Measurements from ENCODE around the gene RTRAF.

Gene RTRAF

GRCh38 chr14:52051251-52051650 lies 61.9 kb downstream of the RTRAF start:
- no peak for DNase-seq (ENCODE audit: low read depth)

DNA sequence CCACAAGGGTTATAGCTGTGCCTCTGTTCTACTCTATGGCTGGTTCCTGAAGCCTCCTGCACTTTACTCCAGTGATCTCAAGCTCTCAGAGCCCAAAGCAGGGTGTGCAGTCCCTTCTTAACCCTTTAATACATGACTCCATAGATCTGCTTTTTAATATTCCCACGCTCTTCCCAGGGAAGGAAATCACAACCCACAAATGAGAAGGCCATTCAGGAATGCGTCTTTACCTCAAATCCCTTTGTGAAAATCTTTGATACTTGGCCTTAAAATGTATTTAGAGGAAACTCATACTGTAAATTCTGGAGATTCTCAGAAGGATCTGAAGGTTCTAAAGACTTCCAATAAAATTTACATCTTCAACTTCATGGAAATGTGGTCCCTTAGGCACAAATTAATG lies 62.5 kb downstream of the RTRAF start:
- no peak for DNase-seq (ENCODE audit: low read depth)

GRCh38 chr14:52052288-52052943 lies 63.1 kb downstream of the RTRAF start:
- DNase-seq (ENCODE audit: low read depth) = no peak

DNA sequence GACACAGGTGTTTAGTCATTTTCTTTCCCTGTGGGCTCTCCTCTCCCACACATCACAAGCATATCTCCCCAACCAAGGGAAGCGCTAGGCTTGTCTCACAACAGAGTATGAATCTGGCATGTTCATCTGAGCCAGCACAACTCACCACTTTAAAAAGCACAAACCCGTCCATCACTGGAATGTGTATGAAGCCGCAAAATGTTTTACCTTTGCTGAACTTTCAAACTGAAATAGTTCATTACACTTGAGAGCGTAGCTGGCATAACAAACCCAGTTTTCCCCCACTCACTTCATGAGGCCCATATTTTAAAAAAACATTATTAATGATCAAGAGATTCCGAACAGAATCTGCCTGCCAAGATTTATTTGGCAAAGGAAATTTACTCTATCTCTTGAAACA lies 63.7 kb downstream of the RTRAF start:
- DNase-seq (ENCODE audit: low read depth) = no peak

DNA sequence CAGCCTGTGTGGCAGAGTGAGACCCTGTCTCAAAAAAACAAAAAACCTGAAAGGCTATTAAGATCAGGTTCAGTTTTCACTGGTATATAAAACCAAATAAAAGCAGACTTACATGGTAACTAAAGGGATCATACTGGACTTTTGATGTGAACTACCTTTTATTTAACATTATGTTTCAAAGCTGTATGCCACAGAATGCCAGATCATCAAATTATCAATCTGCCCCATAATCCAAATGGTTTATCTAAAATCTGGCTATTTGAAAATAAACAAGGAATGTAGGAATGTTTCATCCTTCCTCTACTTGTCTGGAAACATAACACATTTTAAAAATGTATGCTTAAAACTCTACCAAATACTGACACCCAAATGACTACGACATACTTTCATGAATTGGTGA lies 65.3 kb downstream of the RTRAF start:
- no peak for DNase-seq (ENCODE audit: low read depth)

DNA sequence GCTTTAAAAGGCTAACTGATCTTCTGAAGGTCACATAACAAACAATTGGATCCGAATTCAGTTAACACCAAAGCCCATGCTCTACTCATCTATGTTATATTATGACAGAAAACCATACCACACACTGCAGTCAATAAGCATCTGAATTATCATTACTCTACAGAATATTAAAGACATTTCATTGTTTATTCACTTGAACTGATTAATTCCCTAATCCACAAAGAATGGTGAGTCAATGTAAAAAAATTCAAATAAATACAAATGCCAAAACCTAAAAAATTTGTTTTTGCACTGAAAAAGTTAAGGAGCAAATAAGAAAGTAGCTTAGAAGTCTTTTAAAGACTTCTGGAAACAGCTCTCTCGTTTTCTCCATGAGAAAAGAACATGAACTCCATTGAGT lies 65.8 kb downstream of the RTRAF start:
- DNase-seq (ENCODE audit: low read depth) = no peak

GRCh38 chr14:52058341-52058740 lies 69.0 kb downstream of the RTRAF start:
- DNase-seq (ENCODE audit: low read depth) = no peak

- DNase-seq (ENCODE audit: low read depth) = no peak
These were observed 70.3 kb downstream of the RTRAF start for GRCh38 chr14:52059649-52060048.

GRCh38 chr14:52060080-52060479 lies 70.7 kb downstream of the RTRAF start:
- DNase-seq (ENCODE audit: low read depth) = no peak
